Stimulated activated CD4-positive, alpha-beta T cell treated with anti-CD3 and anti-CD28 coated beads, Interleukin-12 subunit alpha, Interleukin-12 subunit beta, amount 100 ng/mL, for 4 hours (primary cell): ENCODE data around the gene APBA3.

Experiments
- DNase-seq: peaks from one replicate; pipeline ENCODE4 v3.0.0-alpha.2; 2020

Gene APBA3

GRCh38 chr19:3745363-3746045, 16.0 kb downstream of the APBA3 start:
- no peak for DNase-seq

- DNase-seq = no peak
These were observed 18.0 kb downstream of the APBA3 start for GRCh38 chr19:3743486-3743885.

DNA sequence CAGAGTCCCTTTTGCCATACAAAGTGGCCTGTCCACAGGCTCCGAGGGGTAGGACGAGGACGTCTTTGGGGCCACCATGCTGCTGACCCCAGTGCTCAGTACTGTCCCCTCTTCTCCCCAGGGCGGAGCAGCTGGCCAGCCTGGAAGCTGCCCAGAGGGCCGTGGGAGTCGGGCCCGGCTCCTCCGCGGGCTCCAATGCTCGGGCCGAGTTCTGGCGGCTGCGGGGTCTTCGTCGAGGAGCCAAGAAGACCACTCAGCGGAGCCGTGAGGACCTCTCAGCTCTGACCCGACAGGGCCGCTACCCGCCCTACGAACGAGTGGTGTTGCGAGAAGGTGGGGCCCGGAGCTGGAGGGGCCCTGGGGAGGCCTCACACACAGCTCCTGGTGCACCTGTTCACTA, 21.1 kb downstream of the APBA3 start:
- no peak for DNase-seq

DNA sequence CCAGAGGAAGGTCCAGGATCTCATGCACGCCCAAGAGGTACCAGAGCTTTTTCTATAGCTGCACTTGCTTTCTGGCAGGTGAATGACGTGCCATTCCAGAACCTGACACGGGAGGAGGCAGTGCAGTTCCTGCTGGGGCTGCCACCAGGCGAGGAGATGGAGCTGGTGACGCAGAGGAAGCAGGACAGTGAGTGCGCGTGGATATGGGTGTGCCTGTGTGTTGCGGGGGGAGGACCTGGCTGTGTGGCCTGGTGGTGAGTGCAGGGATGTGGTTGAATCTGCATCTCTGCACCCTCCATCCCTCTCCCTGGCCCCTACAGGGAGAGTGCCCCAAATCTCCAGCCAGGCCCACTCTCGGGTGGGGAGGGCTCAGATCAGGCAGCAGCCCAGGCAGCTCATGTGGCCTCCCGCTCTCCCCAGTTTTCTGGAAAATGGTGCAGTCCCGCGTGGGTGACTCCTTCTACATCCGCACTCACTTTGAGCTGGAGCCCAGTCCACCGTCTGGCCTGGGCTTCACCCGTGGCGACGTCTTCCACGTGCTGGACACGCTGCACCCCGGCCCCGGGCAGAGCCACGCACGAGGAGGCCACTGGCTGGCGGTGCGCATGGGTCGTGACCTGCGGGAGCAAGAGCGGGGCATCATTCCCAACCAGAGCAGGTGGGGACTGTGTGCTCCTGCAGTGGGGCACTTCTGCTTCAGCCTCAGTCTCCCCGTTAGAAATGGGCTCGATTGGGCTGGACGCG, 22.8 kb downstream of the APBA3 start:
- DNase-seq = no peak

DNA sequence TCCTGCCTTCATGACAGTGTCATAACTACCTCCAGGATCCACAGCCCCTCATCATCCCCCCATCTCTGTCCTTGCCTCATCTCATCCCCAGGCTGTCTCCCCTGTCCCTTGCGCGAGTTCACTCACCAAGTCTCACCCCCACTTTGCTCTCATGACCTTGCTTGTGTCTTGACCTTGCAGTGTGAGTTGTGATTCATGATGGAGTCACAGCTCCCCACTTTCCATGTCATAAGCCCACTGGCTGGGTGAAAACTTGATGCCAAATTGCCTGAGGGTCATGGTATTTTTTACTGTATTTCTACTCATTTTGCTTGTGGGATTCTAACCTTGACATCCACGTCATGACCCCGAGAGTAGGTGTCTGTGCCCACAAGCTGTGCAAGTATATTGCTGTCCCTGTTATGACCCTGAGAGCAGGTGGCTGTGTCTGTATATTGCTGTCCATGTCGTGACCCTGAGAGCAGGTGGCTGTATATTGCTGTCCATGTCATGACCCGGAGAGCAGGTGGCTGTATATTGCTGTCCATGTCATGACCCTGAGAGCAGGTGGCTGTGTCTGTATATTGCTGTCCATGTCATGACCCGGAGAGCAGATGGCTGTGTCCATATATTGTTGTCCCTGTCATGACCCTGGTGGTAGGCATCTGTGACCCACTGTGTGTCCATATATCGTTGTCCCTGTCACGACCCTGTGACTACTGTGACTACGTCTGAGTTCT, 23.8 kb downstream of the APBA3 start:
- no peak for DNase-seq

DNA sequence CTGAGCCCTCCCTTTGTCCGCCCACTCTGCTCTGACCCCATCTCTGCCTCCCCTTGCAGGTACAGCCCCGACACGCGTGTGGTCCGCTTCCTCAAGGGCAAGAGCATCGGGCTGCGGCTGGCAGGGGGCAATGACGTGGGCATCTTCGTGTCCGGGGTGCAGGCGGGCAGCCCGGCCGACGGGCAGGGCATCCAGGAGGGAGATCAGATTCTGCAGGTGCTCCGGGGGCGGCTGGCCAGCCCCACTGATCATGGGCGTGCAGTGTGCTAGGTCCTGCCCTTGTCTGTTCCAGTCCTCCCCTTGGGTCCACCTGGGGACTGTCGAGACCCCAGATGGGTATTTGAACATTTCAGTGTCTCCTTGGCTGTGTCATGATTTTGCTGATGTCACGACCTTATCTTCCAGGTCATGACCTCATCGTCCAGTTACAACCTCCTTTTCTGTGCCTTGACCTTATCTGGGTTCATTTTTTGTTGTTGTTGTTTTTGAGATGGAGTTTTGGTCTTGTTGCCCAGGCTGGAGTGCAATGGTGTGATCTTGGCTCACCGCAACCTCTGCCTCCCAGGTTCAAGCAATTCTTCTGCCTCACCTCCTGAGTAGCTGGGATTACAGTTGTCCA, 25.3 kb downstream of the APBA3 start:
- DNase-seq = no peak

DNA sequence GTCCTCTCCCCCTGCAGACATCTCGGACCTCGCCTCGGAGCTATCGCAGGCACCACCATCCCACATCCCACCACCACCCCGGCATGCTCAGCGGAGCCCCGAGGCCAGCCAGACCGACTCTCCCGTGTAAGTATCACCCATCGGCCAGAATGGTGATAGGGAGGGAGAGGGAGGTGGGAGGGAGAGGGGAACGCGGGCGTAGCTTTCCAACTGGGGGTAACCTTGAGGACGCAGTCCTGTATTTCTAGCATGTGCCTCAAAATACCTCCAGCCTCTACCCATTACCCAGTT, 27.2 kb downstream of the APBA3 start:
- DNase-seq = no peak

DNA sequence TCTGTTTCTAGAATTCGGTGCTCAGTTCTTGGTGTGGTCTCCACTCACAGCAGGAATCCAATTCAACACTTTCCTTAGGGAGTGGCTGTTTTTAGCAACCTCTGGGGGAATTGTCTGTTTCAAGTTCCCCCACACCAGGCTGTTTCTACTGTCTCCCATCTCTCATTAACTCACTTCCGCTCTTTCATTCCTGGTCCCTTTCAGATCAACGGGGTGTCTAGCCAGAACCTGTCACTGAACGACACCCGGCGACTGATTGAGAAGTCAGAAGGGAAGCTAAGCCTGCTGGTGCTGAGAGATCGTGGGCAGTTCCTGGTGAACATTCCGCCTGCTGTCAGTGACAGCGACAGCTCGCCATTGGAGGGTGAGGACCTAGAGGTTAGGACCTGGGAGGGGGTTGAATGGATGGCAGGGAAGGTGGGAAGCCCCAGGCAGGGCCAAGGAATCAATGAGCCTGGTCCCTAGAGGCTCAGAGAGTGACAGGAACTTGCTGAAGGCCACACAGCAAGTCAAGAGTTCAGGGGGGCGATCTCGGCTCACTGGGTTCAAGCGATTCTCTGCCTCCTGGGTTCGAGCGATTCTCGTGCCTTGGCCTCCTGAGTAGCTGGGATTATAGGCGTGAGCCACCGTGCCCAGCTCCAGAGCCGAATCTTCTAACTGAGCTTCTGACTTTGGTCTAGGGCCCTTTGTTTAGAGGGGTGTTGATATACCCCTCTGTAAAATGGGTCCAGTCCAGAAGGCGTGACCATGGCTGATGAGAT, 27.8 kb downstream of the APBA3 start:
- DNase-seq = no peak

- no peak for DNase-seq
These were observed 29.4 kb downstream of the APBA3 start for GRCh38 chr19:3732108-3732507.

- DNase-seq = no peak
These were observed 31.0 kb downstream of the APBA3 start for GRCh38 chr19:3730457-3730958.

- DNase-seq = no peak
These were observed 35.7 kb downstream of the APBA3 start for GRCh38 chr19:3725640-3726310.

- no peak for DNase-seq
These were observed 36.4 kb downstream of the APBA3 start for GRCh38 chr19:3725121-3725520.

DNA sequence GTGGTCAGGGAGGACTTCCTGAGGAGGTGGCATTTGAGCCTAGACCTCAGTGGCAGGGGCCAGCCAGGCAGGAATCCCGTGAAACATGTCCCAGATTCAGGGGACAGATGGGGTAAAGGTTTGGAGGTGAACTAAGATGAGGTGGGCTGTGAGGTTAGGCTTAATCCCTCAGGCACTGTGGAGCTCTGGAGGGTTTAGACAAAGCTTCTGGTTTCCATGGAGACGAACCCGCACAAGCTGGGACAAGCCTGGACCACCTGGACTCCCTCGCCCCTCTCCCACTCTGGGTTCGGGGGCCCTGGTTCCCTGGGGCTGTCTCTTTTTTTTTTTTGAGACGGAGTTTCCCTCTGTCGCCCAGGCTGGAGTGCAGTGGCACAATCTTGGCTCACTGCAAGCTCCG, 37.6 kb downstream of the APBA3 start:
- no peak for DNase-seq

- DNase-seq = no peak
These were observed 38.4 kb downstream of the APBA3 start for GRCh38 chr19:3723110-3723488.

DNA sequence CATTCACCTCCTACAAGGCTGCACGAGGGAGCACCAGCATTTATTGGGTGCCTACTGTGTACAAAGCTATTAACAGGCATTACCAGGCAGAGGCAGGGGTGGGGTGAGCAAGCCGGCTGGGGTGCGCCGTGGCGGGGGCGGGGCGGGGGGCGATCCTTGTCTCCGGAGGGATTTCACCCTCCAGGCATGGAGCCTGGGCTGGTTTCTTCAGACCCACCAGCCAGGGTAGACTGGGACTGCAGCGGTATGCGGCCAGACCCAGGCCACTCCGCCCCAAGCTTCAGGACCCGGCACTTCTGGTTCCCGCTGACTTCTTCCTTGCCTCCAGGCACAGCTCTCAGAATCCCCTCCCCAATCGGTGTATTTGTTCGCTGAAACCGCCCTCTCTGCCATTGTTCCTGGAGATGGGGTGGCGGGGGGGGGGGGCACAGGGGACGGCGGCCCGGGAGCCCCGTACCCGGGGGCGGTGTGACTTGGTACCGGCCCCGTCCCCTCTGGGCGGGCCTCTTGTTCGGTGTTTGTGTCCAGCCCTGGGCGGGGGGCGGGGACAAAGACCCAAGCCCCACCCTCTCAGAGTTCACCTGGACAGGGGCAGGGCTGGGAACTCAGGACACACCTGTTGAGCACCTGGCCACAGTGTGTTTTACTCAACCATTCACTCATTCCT, 38.9 kb downstream of the APBA3 start:
- no peak for DNase-seq

DNA sequence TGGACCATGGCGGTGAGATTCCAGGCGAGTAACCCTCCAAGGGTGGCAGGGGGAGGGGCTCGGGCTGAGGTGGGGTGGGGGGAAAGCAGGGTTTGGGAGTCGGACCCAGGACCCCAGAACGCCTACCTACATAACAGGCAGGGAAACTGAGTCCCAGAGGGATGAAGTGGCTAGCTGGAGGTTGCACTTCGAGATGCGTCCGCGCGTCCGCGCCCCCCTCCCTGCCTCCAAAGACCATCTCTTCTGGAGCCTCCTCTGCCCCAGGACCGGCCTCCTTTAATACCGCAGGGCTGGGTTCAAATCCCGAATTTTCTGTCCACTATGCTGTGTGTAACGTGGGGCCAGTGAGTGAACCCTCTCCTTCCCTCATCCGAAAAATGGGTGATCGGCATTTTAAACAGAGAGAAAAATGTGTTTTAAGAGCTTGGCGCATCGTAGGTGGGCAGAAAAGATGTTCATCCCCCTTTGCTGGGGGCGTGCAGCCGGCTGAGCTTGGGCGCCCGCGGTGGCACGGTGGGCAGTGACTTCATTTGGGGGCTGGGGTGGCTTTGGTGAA, 39.5 kb downstream of the APBA3 start:
- no peak for DNase-seq

DNA sequence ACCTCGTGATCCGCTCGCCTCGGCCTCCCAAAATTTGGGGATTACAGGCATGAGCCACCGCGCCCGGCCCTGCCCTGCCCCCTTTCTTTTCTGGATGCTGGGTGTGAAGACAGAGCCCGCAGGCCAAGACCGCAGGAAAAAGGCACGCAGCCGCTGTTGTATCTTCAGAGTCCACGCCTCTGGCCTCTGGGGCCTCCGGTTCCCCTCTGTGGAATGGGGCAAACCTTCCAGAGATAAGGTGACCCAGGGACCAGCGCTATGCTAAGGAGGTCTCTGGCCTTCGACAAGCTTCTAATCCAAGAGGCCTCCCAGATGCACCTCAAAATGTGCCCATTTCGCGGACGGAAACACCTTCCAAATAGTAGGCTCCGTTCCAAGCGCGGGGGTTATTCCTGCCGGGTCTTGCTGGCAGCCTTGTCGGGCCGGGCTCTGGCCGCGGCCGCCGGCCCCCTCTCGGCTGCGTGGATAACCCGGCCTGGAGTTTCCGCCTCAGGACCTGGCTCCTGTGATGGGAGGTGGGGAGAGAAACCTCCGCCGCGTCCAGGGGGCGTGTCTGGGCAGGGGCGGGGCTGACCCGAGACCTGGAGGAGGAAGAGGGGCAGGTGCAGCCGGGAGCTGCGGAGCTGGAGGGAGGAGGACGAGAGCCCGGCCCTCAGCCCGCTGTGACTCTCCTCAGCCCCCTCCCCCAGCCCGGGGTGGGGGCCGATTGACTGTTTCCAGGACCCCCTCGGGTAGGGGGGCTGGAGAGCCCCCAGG, 40.2 kb downstream of the APBA3 start:
- peak; percentile 87 for DNase-seq

- no peak for DNase-seq
These were observed 41.1 kb downstream of the APBA3 start for GRCh38 chr19:3720349-3720917.

GRCh38 chr19:3719868-3720267, 41.6 kb downstream of the APBA3 start:
- DNase-seq = no peak

DNA sequence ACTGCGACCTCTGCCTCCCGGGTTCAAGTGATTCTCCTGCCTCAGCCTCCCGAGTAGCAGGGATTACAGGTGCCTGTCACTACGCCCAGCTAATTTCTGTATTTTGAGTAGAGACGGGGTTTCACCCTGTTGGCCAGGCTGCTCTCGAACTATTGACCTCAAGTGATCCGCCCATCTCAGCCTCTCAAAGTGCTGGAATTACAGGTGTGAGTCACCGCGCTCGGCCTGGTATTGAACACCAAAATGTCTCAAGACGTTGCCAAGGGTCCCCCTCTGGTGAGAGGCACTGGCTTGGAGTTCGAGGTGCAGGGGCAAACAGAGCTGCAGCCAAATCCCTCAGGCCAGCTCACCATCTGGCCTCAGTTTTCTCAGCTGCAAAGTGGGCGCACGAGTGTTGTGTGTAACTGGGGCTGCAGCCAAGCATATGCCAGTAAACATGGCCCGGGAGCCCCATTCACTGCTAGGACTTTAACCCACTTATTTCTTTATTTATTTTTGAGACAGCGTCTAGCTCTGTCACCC, 45.3 kb downstream of the APBA3 start:
- DNase-seq = no peak
